Panc1 (cell line): ENCODE results near the gene SEC63. TPM values are rescaled to one million over a fixed set of nuclear protein-coding genes. Genes with fewer than 3 reads are reported as not detected.

Experiments used
- ATAC-seq: fragments of 200-7000 bp; cut with Tn5 transposase; 2 replicates; pipeline ENCODE4 v1.9.1; 2020; ENCODE audit warnings: mild to moderate bottlenecking, moderate library complexity
- BruUV-seq: library from RNA; stranded (reverse); fragments of 400-500 nt; replicated peaks from 2 replicates; lab custom pipeline; 2021; lab: Mats Ljungman, UMichigan
- CTCF ChIA-PET: fragments of 300-600 bp; sonication (Branson Sonifier 250); formaldehyde crosslinking; loops from one replicate; lab custom pipeline; 2022; ENCODE audit warnings: antibody characterized with exemption; lab: Charles Lee
- POLR2A ChIA-PET: fragments of 300-600 bp; sonication (Branson Sonifier 250); formaldehyde crosslinking; loops from one replicate; lab custom pipeline; 2022; ENCODE audit warnings: antibody characterized with exemption; lab: Charles Lee
- DNase-seq: peaks from one replicate; pipeline ENCODE4 v3.0.0-alpha.2; 2010; ENCODE audit warnings: low read depth, low spot score
- H3K27ac ChIP-seq: 2 replicates; pipeline ENCODE4 v1.5.1; 2011; ENCODE audit warnings: mild to moderate bottlenecking, low read length, inconsistent platforms
- H3K27me3 ChIP-seq: fragments of 200-500 bp; sonication (Bioruptor generic); 2 replicates; pipeline ENCODE4 v1.6.0; 2014; ENCODE audit warnings: low read length, inconsistent platforms; ENCODE audit not compliant: control insufficient read depth, insufficient read depth
- H3K36me3 ChIP-seq: fragments of 200-500 bp; sonication (Bioruptor generic); 2 replicates; pipeline ENCODE4 v1.5.1; 2014; ENCODE audit warnings: inconsistent platforms, mild to moderate bottlenecking, low read length, moderate library complexity; ENCODE audit not compliant: control insufficient read depth, insufficient read depth
- H3K4me1 ChIP-seq: 2 replicates; pipeline ENCODE4 v1.5.1; 2011; ENCODE audit warnings: inconsistent platforms, mild to moderate bottlenecking, low read length, moderate library complexity; ENCODE audit not compliant: control insufficient read depth, insufficient read depth
- H3K4me3 ChIP-seq, 2 experiments: 2 replicates each; pipeline ENCODE4 v1.5.1; 2011 to 2012; ENCODE audit warnings: low read depth in 2 of 2, low read length in 2 of 2, mild to moderate bottlenecking in 2 of 2, inconsistent platforms in 1 of 2, moderate library complexity in 1 of 2
- H3K9me3 ChIP-seq: fragments of 200-500 bp; sonication (Bioruptor generic); 2 replicates; pipeline ENCODE4 v1.5.1; 2014; ENCODE audit warnings: low read depth, mild to moderate bottlenecking, inconsistent platforms, low read length, moderate library complexity; ENCODE audit not compliant: control insufficient read depth, insufficient read depth
- POLR2AphosphoS5 ChIP-seq: IDR thresholded peaks from 2 replicates; pipeline ENCODE4 v1.6.1; 2012; ENCODE audit warnings: mild to moderate bottlenecking, low read depth, low read length, moderate library complexity
- SIN3A ChIP-seq: IDR thresholded peaks from 2 replicates; pipeline ENCODE4 v1.6.1; 2012; ENCODE audit warnings: low read depth, mild to moderate bottlenecking, low read length, moderate library complexity, borderline replicate concordance; ENCODE audit not compliant: insufficient read depth
- TCF7L2 ChIP-seq: IDR thresholded peaks from 2 replicates; pipeline ENCODE4 v1.6.1; 2011; ENCODE audit warnings: mild to moderate bottlenecking, low read depth, low read length, inconsistent platforms
- in situ Hi-C: cut with HindIII; loops from 2 replicates; pipeline ENCODE4 v1.10.0; 2016; ENCODE audit warnings: low sequenced_read_pairs, low pct_unique_long_range_greater_than_20kb
- intact Hi-C: fragments of 100-400 bp; cut with micrococcal nuclease; formaldehyde crosslinking; loops from one replicate; pipeline ENCODE4 v1.10.0; 2022; ENCODE audit not compliant: unreplicated experiment
- total RNA-seq: library from RNA; stranded (reverse); gene quantifications from one replicate; pipeline ENCODE4 v1.2.1, GENCODE V29; 2021; ENCODE audit not compliant: unreplicated experiment
- TF ChIP-seq, protein P1 (sequence below): fragments of 450-650 bp; IDR thresholded peaks from 2 replicates; pipeline ENCODE4 v1.5.1; 2017; ENCODE audit warnings: mild to moderate bottlenecking
- TF ChIP-seq, protein P2 (sequence below), 2 experiments: IDR thresholded peaks; 2 replicates each; pipeline ENCODE4 v1.6.1; 2011 to 2012; ENCODE audit warnings: low read depth in 2 of 2, control low read depth in 1 of 2, low read length in 1 of 2, mild to moderate bottlenecking in 1 of 2, moderate library complexity in 1 of 2; ENCODE audit not compliant: insufficient read depth in 1 of 2

Gene SEC63
- total RNA-seq, 1 experiment from 2014 or later = 172 TPM

DNA sequence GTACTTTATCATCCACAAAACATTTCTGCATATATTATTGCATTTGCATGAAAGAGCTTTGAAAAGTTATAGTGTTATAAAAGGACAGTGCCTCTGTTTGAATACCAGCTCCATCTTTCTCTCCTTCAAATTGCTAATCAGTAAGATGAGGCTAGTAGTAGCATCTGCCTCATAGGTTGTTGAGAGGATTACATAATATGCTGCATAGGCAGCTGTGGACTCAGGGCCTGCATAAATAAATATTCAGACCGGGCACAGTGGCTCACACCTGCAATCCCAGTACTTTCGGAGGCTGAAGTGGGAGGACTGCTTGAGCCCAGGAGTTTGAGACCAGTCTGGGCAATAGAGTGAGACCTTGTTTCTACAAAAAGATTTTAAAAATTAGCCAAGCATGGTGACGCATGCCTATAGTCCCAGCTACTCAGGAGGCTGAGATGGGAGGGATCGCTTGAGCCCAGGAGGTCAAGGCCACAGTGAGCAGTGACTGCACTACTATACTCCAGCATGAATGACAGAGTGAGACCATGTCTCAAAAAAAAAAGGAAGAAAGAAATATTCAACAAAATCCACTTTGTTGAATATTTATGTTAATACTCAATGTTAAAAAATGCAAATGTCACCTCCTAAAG lies 18.3 kb upstream of the SEC63 start:
- POLR2A ChIA-PET = no interaction called here
- Histone ChIP-seq H3K27me3 (no peaks in the 10 kb centered on the region), H3K36me3 (no peaks in the 10 kb centered on the region), H3K27ac (no peak overlapping the region), H3K4me3 (no peak overlapping the region), H3K4me1 (no peaks in the 10 kb centered on the region), H3K9me3 (no peaks in the 10 kb centered on the region)
- ATAC-seq (no peak), DNase-seq (no peak)
- no TSS peak for BruUV-seq
- intact Hi-C loops (no loop called here), in situ Hi-C loops (no loop called here)
- TF ChIP-seq TCF7L2 = no peak
- TF ChIP-seq, protein P1, sequence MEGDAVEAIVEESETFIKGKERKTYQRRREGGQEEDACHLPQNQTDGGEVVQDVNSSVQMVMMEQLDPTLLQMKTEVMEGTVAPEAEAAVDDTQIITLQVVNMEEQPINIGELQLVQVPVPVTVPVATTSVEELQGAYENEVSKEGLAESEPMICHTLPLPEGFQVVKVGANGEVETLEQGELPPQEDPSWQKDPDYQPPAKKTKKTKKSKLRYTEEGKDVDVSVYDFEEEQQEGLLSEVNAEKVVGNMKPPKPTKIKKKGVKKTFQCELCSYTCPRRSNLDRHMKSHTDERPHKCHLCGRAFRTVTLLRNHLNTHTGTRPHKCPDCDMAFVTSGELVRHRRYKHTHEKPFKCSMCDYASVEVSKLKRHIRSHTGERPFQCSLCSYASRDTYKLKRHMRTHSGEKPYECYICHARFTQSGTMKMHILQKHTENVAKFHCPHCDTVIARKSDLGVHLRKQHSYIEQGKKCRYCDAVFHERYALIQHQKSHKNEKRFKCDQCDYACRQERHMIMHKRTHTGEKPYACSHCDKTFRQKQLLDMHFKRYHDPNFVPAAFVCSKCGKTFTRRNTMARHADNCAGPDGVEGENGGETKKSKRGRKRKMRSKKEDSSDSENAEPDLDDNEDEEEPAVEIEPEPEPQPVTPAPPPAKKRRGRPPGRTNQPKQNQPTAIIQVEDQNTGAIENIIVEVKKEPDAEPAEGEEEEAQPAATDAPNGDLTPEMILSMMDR = no peak
- TF ChIP-seq POLR2AphosphoS5 = no peak
- TF ChIP-seq SIN3A = no peak
- TF ChIP-seq, protein P2, sequence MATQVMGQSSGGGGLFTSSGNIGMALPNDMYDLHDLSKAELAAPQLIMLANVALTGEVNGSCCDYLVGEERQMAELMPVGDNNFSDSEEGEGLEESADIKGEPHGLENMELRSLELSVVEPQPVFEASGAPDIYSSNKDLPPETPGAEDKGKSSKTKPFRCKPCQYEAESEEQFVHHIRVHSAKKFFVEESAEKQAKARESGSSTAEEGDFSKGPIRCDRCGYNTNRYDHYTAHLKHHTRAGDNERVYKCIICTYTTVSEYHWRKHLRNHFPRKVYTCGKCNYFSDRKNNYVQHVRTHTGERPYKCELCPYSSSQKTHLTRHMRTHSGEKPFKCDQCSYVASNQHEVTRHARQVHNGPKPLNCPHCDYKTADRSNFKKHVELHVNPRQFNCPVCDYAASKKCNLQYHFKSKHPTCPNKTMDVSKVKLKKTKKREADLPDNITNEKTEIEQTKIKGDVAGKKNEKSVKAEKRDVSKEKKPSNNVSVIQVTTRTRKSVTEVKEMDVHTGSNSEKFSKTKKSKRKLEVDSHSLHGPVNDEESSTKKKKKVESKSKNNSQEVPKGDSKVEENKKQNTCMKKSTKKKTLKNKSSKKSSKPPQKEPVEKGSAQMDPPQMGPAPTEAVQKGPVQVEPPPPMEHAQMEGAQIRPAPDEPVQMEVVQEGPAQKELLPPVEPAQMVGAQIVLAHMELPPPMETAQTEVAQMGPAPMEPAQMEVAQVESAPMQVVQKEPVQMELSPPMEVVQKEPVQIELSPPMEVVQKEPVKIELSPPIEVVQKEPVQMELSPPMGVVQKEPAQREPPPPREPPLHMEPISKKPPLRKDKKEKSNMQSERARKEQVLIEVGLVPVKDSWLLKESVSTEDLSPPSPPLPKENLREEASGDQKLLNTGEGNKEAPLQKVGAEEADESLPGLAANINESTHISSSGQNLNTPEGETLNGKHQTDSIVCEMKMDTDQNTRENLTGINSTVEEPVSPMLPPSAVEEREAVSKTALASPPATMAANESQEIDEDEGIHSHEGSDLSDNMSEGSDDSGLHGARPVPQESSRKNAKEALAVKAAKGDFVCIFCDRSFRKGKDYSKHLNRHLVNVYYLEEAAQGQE (IDR thresholded peaks at IDR 0.05; ENCODE audit: insufficient read depth in 1 of 2, low read depth in 2 of 2, low read length in 1 of 2) = no peak
- CTCF ChIA-PET = interaction anchor here (1.0 kb wide), 1 partner anchor 516 kb away, joined by 3 read pairs; no protein-coding TSS in a partner anchor

DNA sequence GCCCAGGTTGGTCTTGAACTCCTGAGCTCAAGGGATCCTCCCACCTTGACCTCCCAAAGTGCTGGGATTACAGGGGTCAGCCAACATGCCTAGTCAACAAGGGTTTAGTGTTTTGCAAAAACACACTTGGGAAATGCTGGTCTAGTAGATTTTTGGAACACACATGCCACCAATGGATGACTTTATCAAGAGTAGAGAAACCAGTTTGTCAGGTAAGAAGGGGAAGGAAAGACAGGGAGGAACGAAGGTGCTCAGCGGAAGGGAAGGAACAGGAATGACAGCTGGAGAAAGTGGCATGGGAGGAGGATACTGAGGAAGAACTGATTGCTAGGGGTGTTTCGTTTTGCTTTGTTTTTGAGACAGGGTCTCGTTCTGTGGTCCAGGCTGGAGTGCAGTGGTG lies 15.6 kb upstream of the SEC63 start:
- intact Hi-C loops = no loop called here
- H3K4me3 ChIP-seq = no peak overlapping the region
- CTCF ChIA-PET = no interaction called here
- ATAC-seq (no peak), DNase-seq (no peak)
- in situ Hi-C loops = no loop called here
- H3K27ac ChIP-seq = no peak overlapping the region
- TF ChIP-seq, protein P2 (IDR thresholded peaks at IDR 0.05; ENCODE audit: insufficient read depth in 1 of 2, low read depth in 2 of 2, low read length in 1 of 2) = no peak
- no peak for TF ChIP-seq SIN3A
- POLR2A ChIA-PET = no interaction called here
- no peaks in the 10 kb centered on the region for H3K27me3 ChIP-seq
- no peaks in the 10 kb centered on the region for H3K36me3 ChIP-seq
- no peaks in the 10 kb centered on the region for H3K9me3 ChIP-seq
- no peaks in the 10 kb centered on the region for H3K4me1 ChIP-seq
- no TSS peak for BruUV-seq
